ENCODE data around the gene CAMKK2.
"Not testable (repeated sequence)": the region's sequence is repeated elsewhere in the genome, so short reads cannot be mapped to it uniquely, and the experiment has no call there.

CAMKK2 gene

DNA sequence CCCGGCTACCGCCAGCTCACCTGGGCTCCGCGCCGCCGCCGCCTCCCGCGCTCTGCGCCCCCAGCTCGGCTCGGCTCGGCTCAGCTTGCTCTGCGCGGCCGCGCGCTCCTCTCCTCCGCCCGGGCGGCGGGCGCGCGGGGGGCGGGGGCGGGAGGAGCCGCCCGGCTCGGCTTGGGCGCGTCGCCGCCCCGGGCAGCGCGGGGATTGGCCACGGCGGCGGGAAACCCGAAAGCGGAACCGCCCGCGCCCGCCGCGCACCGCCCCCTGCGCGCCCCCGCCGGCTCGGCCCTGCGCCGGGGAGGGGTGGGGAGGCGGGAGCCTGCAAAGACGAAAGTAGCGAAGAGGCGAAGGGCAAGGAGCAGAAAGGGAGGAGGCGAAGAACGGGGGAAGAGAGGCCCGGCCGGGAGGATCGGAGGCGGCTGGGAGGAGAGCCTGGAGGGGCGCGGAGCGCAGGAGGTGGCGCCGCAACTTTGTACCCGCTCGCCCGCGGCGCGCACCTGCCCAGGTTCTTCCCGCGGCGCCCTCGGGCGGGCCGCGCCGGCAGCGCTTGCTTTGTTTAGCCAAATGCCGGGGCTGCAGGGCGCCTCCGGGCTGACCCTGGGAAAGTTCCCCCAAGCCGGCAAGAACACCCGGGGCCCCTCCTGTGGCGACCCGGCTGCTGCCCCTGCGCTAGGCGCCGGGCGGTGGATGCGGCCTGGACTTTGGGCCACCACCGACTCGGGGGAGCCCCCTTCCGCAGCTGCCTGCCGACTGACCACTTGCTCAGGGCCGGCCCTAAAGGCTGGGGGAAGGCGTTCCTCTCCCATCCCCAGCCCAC is at the start of gene CAMKK2:
Gene CAMKK2 (minus strand): TSS at position 92 of the 817 bp plus-strand sequence. CDS start 22,183 bp downstream, outside the sequence.
- peak; percentile 72 for DNase-seq (ENCODE audit: low spot score)

DNA sequence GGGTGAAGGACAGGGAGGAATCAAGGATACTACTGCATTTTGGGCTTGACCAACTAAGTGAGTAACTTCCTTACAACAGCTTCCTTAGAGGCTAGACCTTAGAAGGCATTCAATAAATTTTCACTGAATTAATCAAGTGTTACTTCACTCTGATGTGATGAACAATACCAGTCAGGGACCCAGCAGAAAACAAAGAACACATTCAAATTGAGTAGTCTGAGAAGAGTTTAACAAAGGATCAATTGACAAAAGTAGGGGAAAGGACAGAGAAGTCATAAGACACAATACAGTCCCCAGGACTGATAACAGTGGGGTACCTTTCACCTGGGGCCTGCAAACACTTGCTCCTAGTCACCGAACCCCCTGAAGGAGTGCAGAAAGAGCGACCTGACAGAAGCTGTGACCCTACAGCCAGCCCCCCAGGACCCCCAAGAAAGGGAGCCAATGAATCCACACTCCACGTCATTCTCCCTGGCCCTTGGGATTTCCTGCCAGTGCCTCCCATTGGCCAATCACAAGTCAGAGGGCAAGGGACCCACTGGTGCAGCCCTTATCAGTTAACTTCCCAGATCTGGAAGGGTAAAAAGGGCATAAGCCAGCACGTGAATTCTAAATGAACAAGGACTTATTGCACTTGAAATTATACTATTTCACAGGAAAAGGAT is 48.8 kb upstream of the CAMKK2 start:
- no peak for DNase-seq (ENCODE audit: low spot score)

DNA sequence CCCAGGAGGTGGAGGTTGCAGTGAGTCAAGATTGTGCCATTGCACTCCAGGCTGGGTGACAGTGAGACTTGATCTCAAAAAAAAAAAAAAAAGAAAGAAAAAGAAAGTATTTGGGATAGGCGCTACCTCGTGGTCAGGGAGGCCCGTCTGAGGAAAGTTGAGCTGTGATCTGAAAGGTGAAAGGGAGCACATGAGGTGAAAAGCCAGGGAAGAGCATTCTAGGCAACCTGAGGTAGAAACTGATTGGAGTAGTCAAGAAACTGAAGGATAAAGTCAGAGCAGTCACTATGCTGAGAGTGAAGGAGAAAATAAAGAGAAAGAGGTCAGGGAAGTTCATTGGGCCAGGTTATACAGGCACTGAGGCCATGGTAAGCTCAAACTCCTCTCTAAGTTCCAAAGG is 48.0 kb upstream of the CAMKK2 start:
- no peak for DNase-seq (ENCODE audit: low spot score)

DNA sequence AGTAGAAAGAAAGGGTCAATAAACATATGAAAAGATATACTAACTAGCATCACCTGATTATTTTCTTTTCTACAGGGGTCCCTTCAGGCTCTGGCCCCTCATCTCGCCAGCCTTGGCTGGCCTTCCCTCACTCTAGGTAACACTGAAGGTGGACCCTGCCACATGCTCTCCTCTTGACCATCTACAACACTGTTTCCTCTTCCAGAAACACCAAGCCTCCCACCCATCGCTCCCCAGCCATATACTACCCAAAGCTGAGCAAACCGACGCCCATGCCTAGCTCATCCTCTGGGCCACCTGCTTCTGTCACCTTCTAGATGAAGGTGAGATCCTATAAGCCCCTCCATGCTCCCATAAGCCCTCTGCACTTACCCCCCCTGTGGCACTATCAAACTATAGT is 40.9 kb upstream of the CAMKK2 start:
- no peak for DNase-seq (ENCODE audit: low spot score)

DNA sequence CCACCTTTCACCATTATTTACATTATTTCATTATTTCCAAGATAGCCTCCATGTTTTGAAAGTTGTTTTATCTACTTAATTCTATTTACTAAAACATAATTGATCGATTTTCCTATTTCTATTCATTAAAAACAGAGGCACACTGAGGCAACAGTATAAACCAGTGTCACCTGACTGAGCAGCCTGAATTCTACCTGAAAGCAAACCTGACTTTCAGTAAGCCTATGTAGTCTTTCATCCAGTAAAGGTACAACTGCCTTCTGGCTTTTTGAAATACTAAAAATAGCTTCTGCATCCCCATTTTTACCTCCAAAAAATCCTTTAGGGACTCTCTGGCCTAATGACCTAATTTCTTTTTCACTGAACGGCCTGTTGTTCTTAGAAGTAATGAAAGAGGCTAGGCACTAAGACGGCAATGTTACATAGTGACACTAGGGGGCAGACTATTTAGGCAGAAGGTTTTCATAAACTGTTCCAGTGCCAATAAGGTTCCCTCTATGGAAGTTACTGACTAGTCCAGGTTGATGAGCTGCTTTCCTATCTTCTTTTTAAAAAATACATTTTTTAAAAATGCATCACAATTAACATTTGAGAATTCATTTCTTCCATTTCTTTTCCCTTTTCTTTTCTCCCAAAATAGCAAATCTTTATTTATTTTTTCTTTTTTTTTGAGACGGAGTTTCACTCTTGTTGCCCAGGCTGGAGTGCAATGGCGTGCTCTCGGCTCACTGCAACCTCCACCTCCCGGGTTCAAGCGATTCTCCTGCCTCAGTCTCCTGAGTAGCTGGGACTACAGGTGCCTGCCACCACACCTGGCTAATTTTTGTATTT is 38.2 kb upstream of the CAMKK2 start:
- DNase-seq (ENCODE audit: low spot score) = peak; percentile 63

DNA sequence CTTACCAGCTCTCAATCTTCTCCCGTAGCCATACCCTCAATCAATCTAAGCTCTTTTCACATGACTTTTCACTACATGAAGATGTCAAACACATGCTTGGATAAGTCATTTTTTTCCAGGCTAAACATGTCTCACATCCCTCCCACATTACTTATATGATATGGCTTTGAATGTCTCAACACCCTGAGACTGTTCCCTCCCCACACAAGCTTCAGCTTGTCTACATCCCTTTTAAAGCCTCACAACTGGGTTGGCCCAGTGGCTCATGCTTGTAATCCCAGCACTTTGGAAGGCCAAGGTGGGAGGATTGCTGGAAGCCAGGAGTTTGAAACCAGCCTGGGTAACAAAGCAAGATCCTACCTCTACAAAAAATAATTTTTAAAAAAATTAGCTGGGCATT is 37.2 kb upstream of the CAMKK2 start:
- DNase-seq (ENCODE audit: low spot score) = no peak

DNA sequence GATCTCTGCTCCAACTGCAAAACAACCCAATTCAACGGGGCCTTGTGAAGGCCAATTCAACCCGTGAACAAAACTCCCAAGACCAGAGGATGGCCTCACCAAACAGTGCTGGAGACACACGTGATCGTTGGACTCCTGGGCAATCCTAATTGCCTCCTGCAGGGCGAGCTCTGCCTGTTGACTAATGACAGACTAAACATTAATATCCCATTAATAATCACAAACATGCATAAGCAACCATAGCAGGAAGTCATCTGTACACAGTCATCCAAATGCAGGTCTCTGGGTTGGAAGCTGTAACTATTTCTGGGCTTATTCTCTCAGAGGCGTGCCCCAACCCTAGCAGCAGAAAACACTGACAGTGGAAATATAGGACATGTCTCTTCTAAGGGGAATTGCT is 34.7 kb upstream of the CAMKK2 start:
- peak; percentile 29 for DNase-seq (ENCODE audit: low spot score)

DNA sequence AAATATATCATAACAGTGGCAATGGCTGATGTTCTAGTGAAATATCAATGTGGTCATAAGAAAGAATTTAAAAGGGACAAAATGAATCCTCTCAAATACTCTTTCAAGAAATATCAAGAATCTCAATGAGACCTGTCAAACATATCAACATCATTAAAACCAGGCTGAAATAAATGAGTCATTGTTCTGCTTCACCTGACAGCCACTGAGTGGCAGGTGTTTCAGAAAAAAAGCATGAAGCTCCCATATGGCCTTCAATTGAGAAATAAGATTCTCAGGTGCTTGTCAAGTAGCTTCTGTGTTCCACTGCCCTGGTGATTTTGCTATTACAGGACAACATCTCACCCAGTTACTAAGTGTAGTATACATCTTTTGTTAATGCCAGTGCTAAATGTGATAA is 34.2 kb upstream of the CAMKK2 start:
- no peak for DNase-seq (ENCODE audit: low spot score)

DNA sequence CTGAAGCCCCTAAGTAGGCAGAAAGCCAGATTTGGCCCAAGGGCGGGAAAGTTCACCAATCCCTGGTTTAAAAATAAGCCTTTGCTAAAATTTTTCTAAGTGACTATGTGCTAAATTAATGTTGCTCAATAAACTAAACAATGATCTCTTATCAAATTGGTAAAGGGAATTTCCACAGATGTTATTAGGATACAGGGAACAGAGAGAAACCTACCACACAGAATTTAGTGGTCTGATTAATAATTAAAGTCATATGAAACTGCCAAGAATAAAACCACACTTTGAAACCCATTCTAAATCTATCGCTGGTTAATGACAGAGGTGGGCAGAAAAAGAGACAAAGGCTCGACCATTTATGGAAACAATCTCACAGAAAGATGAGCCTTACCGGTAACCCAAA is 33.7 kb upstream of the CAMKK2 start:
- DNase-seq (ENCODE audit: low spot score) = no peak

DNA sequence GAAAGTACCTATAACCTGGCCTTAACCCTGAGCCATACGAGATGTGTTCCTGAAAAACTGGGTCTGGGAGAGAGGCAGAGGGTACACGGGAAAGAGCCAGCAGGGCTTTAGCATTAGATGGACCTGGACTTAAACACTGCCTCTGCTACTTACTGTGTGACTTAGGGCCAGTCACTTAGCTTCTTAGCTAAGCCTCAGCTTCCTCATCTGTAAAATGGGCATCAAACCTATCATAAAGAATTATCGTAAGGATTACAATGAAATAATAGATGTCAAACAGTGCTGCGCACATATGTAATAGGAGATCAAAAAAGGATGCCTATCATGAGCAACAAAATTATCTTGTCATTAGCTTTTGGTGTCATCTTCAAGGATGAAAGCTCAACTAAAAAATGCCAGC is 32.1 kb upstream of the CAMKK2 start:
- no peak for DNase-seq (ENCODE audit: low spot score)

DNA sequence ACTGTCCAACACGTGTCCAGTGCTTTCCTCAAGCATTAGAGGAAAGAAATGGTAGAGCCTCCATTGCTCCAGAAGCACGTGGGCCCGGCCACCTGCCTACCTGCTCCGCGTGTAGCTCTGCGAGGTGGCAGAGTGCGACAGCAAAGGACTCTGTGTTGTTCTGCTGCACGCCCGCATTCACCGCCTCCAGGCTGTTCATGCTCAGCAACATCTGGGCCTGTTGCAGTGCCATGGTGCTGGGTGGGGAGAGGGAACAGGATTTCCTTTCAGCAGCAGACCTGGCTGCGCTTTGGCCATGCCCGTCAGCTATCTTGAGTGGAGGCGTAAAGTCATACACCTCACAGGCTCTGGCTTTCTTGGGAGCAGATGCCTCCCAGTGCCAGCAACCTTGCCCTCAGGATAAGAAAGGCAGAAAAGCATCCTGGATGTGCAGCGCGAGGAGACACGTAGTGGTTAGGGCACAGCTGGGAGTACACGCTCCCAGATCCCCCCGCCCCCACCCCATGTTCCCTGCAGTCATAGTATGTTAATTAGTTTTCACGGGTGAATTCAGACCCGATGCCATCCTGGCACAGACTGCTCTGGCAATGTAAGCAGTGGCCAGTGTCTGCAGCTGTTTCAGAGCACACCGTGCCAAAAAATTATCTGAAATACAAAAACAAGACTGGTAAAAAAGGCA is 30.6 kb upstream of the CAMKK2 start:
- no peak for DNase-seq (ENCODE audit: low spot score)

DNA sequence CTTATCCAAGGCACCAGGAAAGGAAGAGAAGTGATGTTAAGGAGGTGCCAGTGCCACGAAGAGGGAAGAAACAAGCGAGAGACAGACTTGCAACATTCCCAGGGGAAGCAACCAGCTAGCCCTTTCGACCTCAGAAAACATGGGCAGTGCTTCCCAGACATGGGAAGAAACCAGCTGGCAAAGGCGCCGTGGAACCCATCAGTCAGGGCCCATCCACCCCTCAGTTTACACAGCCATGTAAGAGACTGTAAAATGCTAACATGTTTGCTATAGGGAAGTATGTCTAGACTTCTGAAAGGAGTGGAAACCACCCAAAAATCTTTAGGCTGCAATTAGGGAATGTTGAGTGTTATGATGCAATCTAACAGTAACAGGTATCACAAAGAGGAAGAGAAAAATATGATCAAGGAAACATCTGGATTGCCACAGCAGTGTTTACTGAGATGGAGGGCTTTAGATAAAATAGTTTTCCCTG is 29.4 kb upstream of the CAMKK2 start:
- no peak for DNase-seq (ENCODE audit: low spot score)

DNA sequence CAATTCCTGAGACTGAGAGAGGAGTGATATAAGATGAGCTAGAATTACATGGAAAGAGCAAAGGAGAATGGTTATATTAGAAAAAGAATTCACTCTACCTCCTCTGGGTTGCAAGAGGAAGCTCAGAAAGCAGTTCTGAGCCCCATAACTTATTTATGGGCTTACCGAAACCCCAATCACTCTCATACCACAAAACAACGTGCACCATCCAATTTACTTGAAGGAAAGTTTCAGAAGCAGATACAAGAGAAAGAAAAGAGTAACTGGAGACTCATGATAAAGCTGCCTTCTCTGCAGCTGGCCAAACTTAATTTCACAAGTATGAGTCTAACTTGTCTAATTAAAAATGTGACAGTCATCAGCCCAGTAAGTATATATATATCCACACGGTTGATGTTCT is 27.4 kb upstream of the CAMKK2 start:
- DNase-seq (ENCODE audit: low spot score) = no peak

DNA sequence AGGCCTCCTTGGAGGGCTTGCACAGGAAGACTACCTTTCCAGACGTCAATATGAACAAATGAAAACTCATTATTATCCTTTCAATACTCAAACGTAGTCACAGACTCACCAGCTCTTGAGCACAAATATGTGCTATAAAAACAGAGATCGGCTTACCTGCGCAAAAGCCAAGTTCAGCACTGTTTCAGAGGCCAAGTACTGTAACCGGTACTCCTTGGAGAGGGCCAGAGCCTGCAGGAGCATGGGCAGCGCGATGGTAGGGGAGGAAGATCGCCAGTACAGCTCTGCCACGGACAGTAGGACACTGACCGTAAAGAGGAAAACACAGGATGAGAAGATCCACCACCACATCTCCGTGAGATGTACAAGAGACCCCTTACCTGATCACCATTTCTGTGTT is 21.6 kb upstream of the CAMKK2 start:
- DNase-seq (ENCODE audit: low spot score) = no peak

DNA sequence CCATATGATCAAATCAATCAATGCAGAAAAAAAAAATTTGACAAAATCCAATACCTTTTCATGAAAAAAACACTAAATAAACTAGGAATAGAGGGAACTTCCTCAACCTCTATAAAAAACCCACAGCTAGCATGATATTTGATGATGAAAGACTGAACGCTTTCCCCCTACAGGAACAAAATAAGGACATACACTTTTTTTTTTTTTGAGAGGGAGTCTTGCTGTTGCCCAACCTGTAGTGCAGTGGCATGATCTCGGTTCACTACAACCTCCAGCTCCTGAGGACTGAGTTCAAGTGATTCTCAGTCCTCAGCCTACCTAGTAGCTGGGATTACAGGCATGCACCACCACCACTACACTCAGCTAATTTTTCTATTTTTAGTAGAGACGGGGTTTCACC is 17.9 kb upstream of the CAMKK2 start:
- DNase-seq (ENCODE audit: low spot score) = no peak

DNA sequence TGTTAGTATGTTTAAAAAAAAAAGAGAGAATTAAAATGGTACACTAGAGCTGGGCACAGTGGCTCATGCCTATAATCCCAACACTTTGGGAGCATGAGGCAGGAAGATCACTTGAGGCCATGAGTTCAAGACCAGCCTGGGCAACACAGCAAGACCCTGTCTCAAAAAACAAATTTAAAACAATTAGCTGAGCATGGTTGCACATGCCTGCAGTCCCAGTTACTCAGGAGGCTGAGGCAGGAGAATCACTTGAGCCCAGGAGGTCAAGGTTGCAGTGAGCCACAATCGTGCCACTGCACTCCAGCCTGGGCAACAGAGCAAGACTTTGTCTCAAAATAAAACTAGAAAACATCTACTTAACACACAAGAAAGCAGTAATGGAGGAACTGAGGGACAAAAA is 13.7 kb upstream of the CAMKK2 start:
- not testable (repeated sequence) for DNase-seq (ENCODE audit: low spot score)

DNA sequence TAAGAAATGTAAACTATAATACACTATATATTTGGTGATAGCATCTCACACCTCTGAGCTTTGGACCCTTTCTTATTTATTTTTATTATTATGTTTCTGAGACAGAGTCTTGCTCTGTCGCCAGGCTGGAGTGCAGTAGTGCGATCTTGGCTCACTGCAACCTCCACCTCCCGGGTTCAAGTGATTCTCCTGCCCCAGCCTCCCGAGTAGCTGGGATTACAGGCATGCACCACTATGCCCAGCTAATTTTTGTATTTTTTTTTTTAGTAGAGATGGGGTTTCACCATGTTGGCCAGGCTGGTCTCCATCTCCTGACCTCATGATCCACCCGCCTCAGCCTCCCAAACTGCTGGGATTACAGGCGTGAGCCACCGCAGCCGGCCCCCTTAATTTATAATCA is 10.9 kb upstream of the CAMKK2 start:
- not testable (repeated sequence) for DNase-seq (ENCODE audit: low spot score)

DNA sequence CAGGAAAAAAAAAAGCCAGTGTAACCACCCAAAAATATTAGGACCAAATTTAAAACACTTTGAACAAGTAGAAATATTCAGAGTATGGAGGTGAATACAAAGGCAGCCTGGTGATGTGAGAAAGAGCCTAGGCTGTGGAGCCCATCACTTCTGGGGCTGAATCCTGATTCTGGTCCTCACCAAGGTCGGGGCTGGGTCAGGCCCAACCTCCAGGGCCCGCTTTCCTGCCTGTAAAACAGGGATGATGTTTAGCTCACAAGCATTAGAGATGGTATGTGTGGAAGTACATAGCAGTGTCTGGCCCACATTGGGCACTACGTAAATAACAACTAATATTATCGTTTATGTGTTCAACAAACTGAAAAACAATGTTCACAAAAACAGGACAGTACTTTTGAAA is 7.8 kb upstream of the CAMKK2 start:
- no peak for DNase-seq (ENCODE audit: low spot score)

DNA sequence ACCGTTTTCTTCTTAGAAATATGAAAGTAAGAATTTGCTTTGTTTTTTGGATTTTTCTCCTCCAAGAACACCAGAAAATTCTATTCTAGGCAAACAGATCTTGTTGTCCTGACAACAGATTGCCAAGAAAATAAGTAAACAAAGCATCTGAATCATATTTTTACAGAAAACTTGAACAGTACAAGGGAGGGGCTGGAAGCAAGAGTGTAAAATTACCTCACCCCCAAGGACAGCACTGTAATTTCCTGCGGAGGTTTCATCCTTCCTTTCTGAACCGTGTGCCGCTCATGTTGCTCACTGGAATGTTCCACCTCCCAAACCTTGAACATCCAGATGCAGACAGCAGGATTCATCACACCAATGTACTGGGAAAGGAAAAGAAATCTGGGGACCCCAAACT is 5.4 kb upstream of the CAMKK2 start:
- peak; percentile 40 for DNase-seq (ENCODE audit: low spot score)

DNA sequence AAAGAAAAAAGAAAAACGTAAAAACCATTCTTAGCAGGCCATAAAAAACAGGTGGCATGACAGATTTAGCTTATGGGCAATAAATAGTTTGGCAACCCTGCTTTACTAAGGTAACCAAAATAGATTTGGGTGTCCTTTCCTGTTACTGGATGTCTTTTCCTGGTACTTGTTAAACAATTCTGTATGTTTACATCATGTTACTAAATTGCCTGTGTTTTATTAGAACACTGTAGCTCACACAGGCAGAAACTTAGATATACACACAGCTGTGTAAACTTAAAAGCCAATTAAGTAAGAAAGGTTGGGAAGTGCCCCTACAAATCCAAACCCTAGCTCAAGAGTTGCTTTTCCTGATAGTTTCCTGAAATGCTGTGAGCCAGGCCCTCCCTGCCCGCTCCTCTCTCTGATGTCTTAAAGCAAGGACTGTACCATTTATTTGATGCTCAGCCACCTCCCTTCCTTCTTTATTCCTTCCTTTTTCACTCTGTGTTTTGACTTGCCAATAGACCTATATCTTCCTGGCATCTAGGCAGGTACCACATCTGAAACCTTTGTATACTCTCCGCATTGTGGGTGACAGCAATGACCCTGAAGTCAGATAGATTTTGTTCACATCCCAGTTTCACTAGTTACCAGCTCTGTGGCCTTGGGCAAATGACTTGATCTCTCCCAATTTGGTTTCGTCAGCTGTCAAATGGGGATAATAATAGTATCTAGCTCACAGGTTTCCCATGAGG is 3.7 kb upstream of the CAMKK2 start:
- no peak for DNase-seq (ENCODE audit: low spot score)

DNA sequence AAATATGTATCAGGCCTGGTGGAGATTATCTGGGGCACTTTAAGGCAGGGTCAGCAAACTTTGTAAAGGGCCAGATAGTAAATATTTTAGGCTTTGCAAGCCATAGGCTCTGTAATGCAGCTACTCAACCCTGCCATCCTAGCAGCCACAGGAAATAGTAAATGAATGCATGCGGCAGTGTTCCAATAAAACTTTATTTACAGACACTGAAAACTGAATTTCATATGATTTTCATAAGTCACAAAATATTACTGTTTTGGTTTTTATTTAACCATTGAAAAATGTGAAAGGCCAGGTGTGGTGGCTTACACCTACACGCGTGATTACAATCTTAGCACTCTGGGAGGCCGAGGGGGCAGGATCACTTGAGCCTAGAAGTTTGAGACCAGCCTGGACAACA is 3.2 kb upstream of the CAMKK2 start:
- no peak for DNase-seq (ENCODE audit: low spot score)
